Natural killer cell (primary cell): ENCODE data around the gene SLC27A4. TPM values are rescaled to one million over a fixed set of nuclear protein-coding genes. Genes with fewer than 3 reads are reported as not detected.

ENCODE experiments used
- ATAC-seq, 3 donors: fragments of 150-1000 bp in 2 of 3; fragments of 200-7000 bp in 1 of 3; cut with Tn5 transposase; 1 replicate in 1 of 3; 2 replicates in 2 of 3; pipeline ENCODE4 v1.10.0; 2021; ENCODE audit warnings: mild to moderate bottlenecking in 2 of 3, moderate library complexity in 2 of 3
- DNase-seq, 2 donors: peaks; one replicate each; pipeline versions ENCODE4 v3.0.0 to v3.0.0-alpha.2; 2013 to 2021; ENCODE audit warnings: mixed read lengths in 1 of 2
- H3K27ac ChIP-seq: one replicate; pipeline ENCODE4 v1.5.1; 2013; ENCODE audit warnings: mild to moderate bottlenecking, low read length
- H3K27me3 ChIP-seq: one replicate; pipeline ENCODE4 v1.6.1; 2013; ENCODE audit warnings: low read length; ENCODE audit not compliant: control insufficient read depth, insufficient read depth
- H3K36me3 ChIP-seq: one replicate; pipeline ENCODE4 v1.6.1; 2013; ENCODE audit warnings: low read length; ENCODE audit not compliant: control insufficient read depth, insufficient read depth
- H3K4me1 ChIP-seq: one replicate; pipeline ENCODE4 v1.6.1; 2013; ENCODE audit warnings: low read length; ENCODE audit not compliant: control insufficient read depth, insufficient read depth
- H3K4me3 ChIP-seq: one replicate; pipeline ENCODE4 v1.5.1; 2013; ENCODE audit warnings: low read length
- H3K9me3 ChIP-seq: one replicate; pipeline ENCODE4 v1.6.1; 2013; ENCODE audit warnings: low read length; ENCODE audit not compliant: control insufficient read depth, insufficient read depth
- H3K27ac Mint-ChIP-seq, 2 donors: one replicate each; pipeline ENCODE4 v1.8.0; 2022; ENCODE audit warnings: mild to moderate bottlenecking in 2 of 2, mixed read lengths in 2 of 2, moderate library complexity in 1 of 2
- H3K27me3 Mint-ChIP-seq, 2 donors: one replicate each; pipeline ENCODE4 v1.8.0; 2022; ENCODE audit warnings: low read depth in 2 of 2, mixed read lengths in 2 of 2
- H3K36me3 Mint-ChIP-seq: one replicate; pipeline ENCODE4 v1.8.0; 2022; ENCODE audit warnings: mixed read lengths
- H3K4me1 Mint-ChIP-seq, 2 donors: one replicate each; pipeline ENCODE4 v1.8.0; 2022; ENCODE audit warnings: mixed read lengths in 2 of 2
- H3K4me3 Mint-ChIP-seq: one replicate; pipeline ENCODE4 v1.8.0; 2022; ENCODE audit warnings: mild to moderate bottlenecking, moderate library complexity, mixed read lengths
- H3K9me3 Mint-ChIP-seq, 2 donors: one replicate each; pipeline ENCODE4 v1.8.0; 2022; ENCODE audit warnings: mixed read lengths in 2 of 2
- WGBS: methylation state at CpG from one replicate; pipeline ENCODE4 v1.1.7; 2013; ENCODE audit warnings: missing lambda C conversion rate; ENCODE audit not compliant: insufficient coverage; 5-methylcytosine and 5-hydroxymethylcytosine counted together
- intact Hi-C: fragments of 100-400 bp; cut with micrococcal nuclease; formaldehyde crosslinking; loops from one replicate; pipeline ENCODE4 v1.14.2; 2022
- total RNA-seq, 4 donors: library from RNA; stranded (reverse); fragments of 120-200 nt in 1 of 4; gene quantifications; one replicate each; pipeline versions ENCODE4 v1.2.3 to v1.2.4, GENCODE V29; 2013 to 2022
- TF ChIP-seq, protein P1 (sequence below): fragments of 200-600 bp; IDR thresholded peaks from one replicate; pipeline ENCODE4 v1.8.0; 2022; ENCODE audit warnings: antibody characterized with exemption

SLC27A4 gene
- total RNA-seq, 3 donors from 2014 or later (not counting 1 experiment from before 2014, with no cell fraction given), result 7.7 to 12.3 (median 11.2) TPM

DNA sequence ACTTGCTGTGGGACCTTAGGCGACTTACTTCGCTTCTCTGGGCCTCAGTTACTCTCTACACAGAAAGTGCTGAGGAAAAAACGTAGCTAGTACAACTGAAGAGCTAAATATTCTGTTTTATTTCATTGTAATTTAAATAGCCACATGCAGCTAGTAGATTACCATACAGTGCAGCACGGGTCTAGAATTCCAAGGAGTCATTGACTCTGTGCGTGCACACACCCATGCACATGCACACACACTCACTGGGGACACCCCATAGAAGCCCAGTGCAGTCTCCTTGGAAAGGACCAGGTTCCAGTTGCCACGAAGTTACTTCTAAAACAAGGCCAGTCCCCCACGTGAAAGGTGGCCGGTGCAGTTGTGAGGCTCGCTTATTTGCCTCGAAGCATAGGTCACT, 47.8 kb downstream of the SLC27A4 start:
- no peak for ATAC-seq
- 93% methylated on average over 10 of the region's 10 CpGs for WGBS

DNA sequence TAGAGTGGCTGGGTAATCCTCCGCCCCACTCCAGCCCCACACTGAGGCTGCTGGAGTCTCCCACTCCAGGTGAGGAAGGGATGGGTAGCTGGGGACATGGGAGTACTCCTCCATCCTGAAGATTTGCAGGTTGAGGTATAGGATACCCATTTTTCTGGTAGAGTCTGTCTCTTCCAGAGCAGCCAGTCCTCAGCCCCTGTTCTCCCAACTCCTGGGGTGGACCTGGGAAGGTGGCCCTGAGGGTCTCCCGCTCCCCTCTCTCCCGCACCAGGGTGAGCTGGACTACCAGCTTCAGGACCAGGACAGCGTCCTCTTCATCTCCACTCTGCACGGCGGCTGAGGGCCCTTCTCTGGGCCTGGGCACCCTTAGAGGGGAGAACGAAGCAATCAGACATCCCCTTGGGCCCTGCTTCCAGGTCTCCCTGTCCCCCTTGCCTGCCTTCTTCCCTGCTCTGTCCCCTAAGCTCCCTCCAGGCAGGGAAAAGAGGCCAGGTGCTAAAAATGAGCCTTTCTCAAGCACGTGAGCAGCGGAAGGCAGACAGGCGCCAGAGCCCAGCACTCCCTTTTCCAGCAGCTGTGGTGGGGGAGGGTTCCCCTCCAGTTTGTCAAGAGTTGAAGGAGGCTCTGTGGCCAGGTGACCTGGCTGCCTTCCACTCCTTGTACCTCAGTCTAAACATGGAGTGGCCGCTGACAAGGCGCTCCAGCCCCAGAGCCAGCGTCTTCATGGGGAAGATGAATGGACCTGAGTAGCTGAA, 49.2 kb downstream of the SLC27A4 start:
- no peak overlapping the region for H3K27ac ChIP-seq
- Mint-ChIP-seq H3K36me3 (no peaks in the 10 kb centered on the region), H3K4me3 (no peak overlapping the region), H3K27ac (no peak overlapping the region), H3K9me3 (no peaks in the 10 kb centered on the region), H3K27me3 (no peaks in the 10 kb centered on the region), H3K4me1 (no peaks in the 10 kb centered on the region)
- H3K9me3 ChIP-seq, result no peaks in the 10 kb centered on the region
- DNase-seq (no peak), ATAC-seq (no peak)
- WGBS, result 96% methylated on average over 13 of the region's 13 CpGs
- TF ChIP-seq, protein P1, sequence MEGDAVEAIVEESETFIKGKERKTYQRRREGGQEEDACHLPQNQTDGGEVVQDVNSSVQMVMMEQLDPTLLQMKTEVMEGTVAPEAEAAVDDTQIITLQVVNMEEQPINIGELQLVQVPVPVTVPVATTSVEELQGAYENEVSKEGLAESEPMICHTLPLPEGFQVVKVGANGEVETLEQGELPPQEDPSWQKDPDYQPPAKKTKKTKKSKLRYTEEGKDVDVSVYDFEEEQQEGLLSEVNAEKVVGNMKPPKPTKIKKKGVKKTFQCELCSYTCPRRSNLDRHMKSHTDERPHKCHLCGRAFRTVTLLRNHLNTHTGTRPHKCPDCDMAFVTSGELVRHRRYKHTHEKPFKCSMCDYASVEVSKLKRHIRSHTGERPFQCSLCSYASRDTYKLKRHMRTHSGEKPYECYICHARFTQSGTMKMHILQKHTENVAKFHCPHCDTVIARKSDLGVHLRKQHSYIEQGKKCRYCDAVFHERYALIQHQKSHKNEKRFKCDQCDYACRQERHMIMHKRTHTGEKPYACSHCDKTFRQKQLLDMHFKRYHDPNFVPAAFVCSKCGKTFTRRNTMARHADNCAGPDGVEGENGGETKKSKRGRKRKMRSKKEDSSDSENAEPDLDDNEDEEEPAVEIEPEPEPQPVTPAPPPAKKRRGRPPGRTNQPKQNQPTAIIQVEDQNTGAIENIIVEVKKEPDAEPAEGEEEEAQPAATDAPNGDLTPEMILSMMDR, result no peak
- intact Hi-C loops, result no loop called here
- no peaks in the 10 kb centered on the region for H3K4me1 ChIP-seq
- no peak overlapping the region for H3K4me3 ChIP-seq
- H3K36me3 ChIP-seq, result peaks cover 46% of the 10 kb centered on the region
- H3K27me3 ChIP-seq, result no peaks in the 10 kb centered on the region

More for the DNA sequence above, 47.8 kb downstream of the SLC27A4 start:
- Histone ChIP-seq H3K9me3 (no peaks in the 10 kb centered on the region), H3K4me3 (no peak overlapping the region), H3K27ac (no peak overlapping the region), H3K4me1 (no peaks in the 10 kb centered on the region), H3K27me3 (no peaks in the 10 kb centered on the region), H3K36me3 (peaks cover 53% of the 10 kb centered on the region)
- H3K27ac Mint-ChIP-seq, result no peak overlapping the region
- no peaks in the 10 kb centered on the region for H3K36me3 Mint-ChIP-seq
- H3K4me1 Mint-ChIP-seq, result peaks cover 4 to 6% of the 10 kb centered on the region in 2 donors
- intact Hi-C loops, result no loop called here
- no peaks in the 10 kb centered on the region for H3K27me3 Mint-ChIP-seq
- TF ChIP-seq, protein P1, result no peak
- H3K4me3 Mint-ChIP-seq, result no peak overlapping the region
- no peak for DNase-seq
- no peaks in the 10 kb centered on the region for H3K9me3 Mint-ChIP-seq

DNA sequence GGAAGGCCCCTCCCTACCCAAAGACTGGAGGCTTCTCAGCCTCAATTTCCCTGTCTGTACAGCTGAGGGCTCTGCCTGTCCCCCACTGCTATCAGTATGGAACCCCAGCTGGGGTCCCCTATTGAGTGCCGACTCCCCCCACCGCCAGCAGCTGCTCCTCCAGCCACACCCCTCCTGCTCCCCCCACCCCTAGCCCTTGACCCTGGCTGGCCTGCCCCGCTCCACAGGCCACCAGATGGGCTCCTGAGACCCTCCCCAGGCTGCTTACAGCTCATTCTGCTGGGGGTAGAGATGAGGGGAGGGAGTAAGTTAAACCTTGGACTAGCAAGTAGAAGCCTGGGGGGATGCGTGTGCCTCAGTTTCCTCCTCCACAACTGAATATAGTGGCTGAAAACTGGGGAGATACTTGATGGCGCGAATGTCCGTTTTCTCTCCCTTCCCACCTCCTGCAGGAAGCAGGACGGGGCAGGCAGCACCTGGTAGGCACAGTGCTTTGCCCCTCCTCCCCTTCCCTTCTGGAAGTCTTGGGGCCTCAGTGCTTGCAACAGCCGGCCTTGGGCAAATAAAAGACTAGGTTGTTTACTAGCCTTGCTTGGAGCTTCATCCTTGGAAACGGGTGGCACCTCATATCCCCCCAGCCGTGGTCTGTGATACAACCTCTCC, 50.0 kb downstream of the SLC27A4 start:
- Mint-ChIP-seq H3K4me3 (no peak overlapping the region), H3K36me3 (no peaks in the 10 kb centered on the region), H3K9me3 (no peaks in the 10 kb centered on the region), H3K27me3 (no peaks in the 10 kb centered on the region), H3K27ac (no peak overlapping the region), H3K4me1 (no peaks in the 10 kb centered on the region)
- Histone ChIP-seq H3K9me3 (no peaks in the 10 kb centered on the region), H3K27ac (no peak overlapping the region), H3K4me1 (no peaks in the 10 kb centered on the region), H3K36me3 (peaks cover 41% of the 10 kb centered on the region), H3K4me3 (no peak overlapping the region), H3K27me3 (no peaks in the 10 kb centered on the region)
- ATAC-seq (no peak), DNase-seq (no peak)
- TF ChIP-seq, protein P1, result no peak
- intact Hi-C loops, result no loop called here
- WGBS, result 94% methylated on average over 9 of the region's 11 CpGs
